ENCODE measurements around the gene KLK3.

KLK3 gene

DNA sequence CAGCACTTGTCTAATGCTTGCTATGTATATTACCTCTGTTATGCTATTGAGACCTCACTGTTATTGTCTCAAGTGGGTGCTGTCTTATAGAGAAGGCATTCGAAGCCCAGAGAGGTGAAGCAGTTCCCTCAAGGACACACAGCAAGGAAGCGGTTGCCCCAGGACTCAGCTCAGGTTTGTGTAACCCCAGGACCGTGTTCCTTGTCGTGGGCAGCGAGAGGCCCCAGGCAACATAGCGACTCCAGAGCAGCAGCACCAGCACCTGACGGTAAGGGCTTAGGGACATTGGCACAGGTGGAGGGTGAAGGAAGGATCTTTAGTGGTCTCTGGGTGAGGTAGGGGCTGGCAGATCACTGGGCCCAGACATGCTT is 23.7 kb upstream of the KLK3 start:
- no peak for DNase-seq (ENCODE audit: low read depth in 2 of 2)

DNA sequence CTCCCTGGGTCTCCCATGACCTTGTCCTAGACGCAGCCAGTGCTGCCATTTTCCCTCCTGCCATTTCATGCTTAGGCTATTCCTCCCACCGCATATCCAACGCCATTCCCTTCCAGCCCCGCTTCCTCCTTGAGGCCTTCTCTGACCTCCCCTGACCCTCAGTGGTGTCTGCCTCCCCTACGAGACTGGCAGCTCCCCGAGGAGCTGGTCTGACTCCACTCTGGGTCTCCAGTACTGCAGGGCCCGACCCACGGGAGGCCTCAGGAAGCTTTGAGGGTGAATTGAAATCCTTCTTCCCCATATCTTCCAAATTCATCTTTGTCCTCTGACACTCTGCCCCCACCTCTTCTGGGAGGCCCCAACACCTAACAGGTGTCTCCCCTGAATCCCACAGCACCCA is 22.0 kb upstream of the KLK3 start:
- DNase-seq (ENCODE audit: low read depth in 2 of 2): no peak

DNA sequence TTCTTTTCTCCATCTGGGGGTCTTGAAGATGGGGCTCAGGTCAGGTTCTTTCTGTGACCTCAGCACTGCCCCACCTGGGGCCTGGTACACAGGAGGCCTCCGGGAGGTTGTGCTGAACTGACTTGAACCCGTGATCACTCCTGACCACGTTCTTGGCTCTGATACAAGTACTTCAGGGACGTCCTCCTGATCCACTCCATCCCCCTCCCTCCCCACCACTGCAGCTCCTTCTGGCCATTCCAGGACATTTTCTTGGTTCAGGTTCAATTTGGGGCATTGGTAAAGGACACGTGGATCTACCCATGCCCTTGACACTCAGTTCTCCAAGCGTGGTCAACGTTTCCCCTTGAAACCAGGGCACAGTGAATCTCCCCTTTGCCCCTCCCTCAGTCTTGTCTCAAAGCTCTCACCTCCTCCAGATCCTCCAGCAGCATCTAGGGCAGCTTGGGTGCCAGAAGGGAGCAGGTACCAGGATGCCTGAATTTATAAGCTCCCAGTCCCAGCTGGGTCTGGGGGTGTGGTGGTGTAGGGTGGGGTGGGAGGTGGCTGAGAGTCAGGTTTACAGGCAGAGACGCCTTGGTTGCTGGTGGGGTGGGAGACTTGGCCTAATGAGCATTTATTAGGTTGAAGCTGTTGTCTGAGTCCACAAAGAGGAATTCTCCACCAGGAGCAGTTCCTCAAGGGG is 21.5 kb upstream of the KLK3 start, which contains the start of gene KLK15:
KLK15 (minus strand) TSS at position 458 of the 685 bp plus-strand sequence. CDS start 2,082 bp downstream, outside the sequence.
- DNase-seq (ENCODE audit: low read depth in 2 of 2): no peak

DNA sequence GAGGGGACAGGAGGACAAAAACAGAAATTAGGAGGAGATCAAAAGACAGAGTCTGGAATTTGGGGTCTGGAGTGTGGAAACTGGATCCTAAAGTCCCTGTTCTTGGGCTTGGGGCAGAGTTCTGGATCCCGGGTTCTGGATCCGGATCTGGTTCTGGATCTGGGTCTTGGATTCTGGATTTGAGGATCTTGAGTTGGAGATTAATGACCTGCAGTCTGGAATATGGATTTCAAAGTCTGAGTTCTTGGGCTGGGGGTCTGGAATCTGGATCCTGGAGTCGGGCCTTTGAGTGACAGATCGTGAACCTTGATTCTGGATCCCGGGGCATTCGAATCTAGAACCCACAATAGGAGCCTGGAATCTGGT is 20.9 kb upstream of the KLK3 start:
- DNase-seq (ENCODE audit: low read depth in 2 of 2): no peak

DNA sequence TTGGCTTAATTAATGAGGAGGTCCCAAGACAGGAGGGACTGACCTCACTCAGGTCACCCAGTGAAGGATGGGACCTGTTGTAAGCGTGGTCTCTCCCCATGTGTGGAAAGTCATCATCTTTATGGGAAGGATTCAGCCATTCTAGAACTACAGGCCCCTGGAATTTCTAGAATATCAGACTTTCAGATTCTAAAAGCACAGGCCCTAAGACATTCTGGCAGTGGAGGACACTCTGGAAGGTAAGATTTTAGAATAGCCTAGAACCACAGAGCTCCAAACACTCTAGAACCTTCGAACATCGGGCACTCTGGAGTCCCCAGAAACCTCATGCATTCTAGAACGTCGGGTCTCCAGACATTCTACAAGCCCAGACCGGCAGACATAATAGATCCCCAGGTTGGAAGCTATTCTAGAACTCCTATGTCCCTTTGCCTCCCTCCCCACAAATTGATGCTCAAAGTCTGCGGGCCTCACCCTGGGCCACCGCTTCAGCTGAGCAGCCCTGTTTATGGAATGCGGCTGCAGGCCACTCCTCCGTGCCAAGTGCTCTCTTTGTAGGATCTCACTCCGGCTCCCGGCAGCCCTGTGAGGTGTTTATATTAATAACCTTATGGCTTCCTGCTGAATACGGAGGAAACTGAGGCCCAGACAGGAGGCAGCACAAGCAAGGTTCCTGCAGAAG is 19.5 kb upstream of the KLK3 start:
- no peak for DNase-seq (ENCODE audit: low read depth in 2 of 2)

DNA sequence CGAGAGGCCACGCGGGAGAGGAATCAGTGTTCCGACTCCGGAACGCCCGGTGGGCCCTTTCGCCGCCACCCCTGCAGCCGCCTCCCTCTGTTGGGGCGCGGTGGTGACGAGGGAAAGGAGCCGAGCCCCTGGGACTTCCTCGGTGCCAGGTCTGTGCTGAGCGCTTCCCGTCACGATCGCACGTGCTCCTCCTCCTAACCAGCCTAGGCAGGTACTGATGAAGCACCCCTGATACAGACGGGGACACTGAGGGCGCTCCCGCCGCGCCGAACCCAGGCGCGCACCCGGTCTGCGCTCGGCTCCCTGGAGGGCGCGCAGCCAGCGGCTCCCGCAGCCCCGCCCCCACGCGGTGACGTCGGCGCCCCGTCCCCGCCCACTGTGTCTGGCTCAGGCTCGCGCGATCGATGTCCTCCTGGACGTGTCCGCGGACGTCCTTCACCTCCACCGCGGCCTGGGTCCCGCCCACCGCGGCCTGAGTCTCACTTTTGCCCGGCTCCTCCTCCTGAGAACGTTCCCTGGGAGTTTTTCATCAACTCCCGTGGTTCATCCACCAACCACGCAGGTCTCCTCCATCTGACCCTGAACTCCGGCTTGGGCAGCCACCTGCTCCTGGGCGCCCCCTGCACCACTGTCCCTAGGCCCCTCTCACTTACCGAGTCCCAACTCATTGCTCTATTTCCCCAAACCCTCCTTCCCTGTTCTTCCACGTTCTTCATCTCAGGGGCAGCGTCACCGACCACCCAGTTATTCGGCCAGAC is 18.8 kb upstream of the KLK3 start:
- peak; percentile 61 to 71 for DNase-seq (ENCODE audit: low read depth in 2 of 2)

DNA sequence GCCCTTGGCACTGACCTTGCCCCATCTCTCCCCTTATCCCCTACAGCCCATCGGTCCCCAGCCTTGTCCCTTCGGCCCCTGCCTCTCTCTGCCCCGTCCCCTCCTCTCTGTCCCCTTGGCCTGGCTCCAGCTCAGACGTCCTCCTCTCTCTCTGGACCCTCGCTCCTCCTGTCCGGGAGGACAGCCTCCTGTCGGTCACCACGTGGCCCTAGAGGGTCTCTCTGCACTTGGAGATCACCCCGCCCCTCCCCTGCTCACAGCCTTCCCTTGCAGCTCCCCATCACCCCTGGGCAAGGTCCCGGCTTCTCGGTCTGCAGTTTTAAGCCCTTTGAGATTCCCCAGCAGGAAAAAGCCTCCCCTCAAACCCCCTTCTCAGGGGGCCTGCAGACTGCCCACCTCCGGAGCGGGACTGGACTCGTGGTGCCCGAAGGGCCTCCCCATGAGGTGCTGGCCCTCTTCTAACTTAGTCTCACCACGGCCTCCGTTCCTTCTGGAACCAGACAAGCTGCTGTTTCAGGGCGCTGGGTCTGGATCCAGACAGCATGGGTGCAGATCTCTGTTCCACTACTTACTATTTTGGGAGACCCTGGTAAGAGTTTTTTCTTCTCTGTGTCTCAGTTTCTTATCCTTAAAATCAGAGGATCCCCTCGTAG is 18.0 kb upstream of the KLK3 start:
- no peak for DNase-seq (ENCODE audit: low read depth in 2 of 2)

DNA sequence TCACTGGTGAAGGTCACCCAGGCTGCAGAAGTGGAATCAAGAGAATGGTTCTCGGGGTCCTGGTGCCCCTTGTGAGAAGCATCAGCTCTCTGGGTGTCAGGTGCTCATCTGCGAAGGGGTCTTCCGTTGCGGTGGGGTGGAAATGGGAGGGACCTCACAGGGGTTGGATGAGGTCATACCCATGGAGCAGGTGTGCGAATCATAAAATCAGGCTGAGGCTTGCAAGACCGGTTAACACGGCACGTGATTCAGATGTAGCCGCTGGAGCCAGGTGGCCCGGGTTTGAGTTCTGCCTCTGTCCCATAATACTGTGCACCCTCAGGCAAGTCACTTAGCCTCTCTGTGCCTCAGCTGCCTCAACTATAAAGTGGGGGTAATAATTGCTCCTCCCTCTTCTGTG is 17.4 kb upstream of the KLK3 start:
- DNase-seq (ENCODE audit: low read depth in 2 of 2): no peak

DNA sequence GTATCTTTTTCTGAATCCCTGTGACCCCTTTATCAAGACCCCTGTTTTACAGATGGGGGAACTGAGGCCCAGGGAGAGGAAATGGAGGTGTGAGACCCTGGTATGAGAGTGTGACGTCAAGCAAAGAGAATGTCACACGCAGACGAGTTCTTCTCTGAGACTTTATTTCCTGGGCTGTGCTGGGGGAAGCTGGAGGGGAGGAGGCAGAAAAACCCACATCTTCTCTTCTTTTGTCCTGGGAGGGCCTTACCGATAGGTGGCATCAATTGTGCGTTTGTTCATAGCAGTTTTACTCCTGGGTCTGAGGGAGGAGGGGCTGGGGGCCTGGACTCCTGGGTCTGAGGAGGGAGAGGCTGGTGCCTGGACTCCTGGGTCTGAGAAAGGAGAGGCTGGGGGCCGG is 16.5 kb upstream of the KLK3 start:
- no peak for DNase-seq (ENCODE audit: low read depth in 2 of 2)

DNA sequence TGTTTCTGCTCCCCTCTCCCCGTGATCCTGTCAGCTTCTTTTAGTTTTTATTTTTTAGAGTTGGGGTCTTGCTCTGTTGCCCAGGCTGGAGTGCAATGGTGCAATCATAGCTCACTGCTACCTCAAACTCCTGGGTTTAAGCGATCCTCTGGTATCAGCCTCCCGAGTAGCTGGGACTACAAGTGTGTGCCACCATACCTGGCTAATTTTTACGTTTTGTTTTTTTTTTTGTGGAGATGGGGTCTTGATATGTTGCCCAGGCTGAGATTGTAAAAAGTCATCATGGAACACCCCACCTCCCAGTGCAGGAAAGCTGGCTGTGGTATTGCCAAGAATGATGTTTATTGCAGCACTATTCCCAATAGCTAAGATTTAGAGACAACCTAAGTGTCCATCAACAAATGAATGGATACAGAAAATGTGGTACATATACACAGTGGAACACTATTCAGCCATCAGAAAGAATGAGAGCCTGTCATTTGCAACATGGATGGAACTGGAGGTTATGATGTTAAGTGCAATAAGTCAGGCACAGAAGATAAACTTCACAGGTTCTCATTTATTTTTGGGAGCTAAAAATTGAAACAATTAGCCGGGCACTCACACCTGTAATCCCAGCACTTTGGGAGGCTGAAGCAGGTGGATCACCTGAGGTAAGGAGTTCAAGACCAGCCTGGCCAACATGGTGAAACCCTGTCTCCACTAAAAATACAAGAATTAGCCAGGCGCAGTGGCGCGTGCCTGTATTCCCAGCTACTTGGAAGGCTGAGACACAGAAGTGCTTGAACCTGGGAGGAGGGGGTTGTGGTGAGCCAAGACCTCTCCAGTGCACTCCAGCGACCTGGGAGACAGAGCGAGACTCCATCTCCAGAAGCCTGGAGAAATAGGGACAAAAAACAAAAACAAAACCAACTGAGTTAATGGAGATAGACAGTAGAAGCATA is 14.7 kb upstream of the KLK3 start:
- DNase-seq (ENCODE audit: low read depth in 2 of 2): no peak

DNA sequence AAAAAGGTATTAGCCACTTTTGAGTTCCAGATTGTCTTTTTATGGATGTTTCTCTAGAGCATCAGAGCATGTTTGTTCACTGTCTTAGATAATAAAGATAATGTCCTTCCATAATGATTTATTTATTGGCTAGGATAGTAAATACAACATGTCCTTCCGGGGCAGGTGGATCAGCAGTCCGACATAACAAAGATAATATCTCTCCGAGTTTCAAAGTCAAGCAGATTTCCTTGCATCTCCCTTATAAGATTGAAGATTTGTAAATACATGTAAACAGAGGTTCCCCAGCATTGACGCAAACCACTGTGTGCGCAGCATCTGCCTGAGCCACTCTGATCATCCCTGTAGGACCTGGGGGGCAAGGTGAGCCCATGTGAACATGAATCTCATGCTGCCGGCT is 12.6 kb upstream of the KLK3 start:
- no peak for DNase-seq (ENCODE audit: low read depth in 2 of 2)

DNA sequence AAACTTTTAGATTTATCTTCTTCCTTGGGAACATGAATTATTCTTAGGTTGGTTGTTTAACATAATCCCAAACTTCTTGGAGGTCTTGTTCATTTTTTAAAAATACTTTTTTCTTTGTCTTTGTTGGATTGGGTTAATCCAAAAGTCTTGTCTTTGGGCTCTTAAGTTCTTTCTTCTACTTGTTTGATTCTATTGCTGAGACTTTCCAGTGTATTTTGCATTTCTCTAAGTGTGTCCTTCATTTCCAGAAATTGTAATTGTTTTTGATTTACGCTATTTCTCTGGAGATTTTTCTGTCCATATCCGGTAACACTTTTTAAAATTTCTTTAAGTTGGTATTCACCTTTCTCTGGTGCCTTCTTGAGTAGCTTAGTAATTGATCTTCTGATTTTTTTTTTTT is 11.5 kb upstream of the KLK3 start:
- DNase-seq (ENCODE audit: low read depth in 2 of 2): no peak

DNA sequence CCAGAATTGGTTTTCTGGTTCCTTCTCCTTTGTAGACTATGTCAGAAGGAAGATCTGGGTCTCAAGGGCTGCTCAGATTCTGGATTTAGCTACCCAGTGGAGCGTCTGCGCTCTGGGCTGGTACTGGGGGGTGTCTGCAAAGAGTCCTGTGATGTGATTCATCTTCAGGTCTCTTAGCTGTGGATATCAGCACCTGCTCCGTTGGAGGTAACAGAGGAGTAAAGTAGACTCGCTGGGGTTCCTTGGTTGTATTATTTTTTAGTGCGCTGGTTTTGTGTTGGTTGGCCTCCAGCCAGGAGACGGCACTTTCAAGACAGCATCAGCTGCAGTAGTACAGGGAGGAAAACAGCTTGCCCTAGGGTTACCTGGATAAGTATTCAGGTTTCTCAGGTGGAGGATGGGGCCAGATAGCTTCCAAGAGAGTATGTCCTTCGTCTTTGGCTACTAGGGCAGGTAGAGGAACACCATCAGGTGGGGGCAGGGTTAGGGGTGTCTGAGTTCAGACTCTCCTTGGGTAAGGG is 11.0 kb upstream of the KLK3 start:
- no peak for DNase-seq (ENCODE audit: low read depth in 2 of 2)

DNA sequence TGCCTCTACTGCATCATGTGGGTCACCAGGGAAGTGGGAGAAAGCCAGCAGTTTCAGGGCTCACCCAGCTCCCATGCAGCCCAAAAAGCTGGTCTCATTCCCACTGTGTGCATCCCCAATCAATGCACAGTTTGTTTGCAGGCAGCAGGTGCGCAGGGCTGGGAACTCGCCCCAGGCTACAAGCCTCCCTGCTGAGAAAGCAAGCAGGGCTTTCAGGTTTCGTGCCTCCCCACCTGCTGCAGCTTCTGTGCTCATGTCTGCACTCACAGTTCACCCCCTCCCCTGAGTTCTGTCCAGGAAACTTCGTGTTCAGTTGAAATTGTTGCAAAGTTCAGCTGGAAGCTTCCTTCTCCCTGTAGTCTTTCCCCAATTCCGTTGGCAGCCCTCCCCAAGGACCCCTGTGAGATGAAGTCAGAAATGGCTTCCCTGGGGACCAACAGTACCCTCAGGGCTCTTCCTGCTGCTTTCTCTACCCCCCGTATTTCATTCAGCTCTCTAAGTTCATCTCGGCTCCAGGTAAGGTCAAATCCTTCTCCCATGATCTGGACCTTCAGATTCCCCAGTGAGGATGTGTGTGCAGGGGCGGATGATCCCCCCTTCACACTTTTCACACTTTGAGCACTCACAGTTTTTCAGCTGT is 10.3 kb upstream of the KLK3 start:
- no peak for DNase-seq (ENCODE audit: low read depth in 2 of 2)

DNA sequence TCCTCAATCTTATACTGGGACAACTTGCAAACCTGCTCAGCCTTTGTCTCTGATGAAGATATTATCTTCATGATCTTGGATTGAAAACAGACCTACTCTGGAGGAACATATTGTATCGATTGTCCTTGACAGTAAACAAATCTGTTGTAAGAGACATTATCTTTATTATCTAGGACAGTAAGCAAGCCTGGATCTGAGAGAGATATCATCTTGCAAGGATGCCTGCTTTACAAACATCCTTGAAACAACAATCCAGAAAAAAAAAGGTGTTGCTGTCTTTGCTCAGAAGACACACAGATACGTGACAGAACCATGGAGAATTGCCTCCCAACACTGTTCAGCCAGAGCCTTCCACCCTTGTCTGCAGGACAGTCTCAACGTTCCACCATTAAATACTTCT is 4.0 kb upstream of the KLK3 start:
- no peak for DNase-seq (ENCODE audit: low read depth in 2 of 2)

DNA sequence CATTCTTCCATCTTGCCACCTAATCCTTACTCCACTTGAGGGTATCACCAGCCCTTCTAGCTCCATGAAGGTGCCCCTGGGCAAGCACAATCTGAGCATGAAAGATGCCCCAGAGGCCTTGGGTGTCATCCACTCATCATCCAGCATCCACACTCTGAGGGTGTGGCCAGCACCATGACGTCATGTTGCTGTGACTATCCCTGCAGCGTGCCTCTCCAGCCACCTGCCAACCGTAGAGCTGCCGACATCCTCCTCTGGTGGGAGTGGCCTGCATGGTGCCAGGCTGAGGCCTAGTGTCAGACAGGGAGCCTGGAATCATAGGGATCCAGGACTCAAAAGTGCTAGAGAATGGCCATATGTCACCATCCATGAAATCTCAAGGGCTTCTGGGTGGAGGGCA is 3.1 kb upstream of the KLK3 start:
- no peak for DNase-seq (ENCODE audit: low read depth in 2 of 2)

DNA sequence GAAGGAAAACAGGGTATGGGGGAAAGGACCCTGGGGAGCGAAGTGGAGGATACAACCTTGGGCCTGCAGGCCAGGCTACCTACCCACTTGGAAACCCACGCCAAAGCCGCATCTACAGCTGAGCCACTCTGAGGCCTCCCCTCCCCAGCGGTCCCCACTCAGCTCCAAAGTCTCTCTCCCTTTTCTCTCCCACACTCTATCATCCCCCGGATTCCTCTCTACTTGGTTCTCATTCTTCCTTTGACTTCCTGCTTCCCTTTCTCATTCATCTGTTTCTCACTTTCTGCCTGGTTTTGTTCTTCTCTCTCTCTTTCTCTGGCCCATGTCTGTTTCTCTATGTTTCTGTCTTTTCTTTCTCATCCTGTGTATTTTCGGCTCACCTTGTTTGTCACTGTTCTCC is 2.7 kb downstream of the KLK3 start:
- DNase-seq (ENCODE audit: low read depth in 2 of 2): no peak

DNA sequence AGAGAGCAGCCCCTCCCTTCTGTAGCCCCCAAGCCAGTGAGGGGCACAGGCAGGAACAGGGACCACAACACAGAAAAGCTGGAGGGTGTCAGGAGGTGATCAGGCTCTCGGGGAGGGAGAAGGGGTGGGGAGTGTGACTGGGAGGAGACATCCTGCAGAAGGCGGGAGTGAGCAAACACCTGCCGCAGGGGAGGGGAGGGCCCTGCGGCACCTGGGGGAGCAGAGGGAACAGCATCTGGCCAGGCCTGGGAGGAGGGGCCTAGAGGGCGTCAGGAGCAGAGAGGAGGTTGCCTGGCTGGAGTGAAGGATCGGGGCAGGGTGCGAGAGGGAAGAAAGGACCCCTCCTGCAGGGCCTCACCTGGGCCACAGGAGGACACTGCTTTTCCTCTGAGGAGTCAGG is 4.2 kb downstream of the KLK3 start:
- DNase-seq (ENCODE audit: low read depth in 2 of 2): no peak

DNA sequence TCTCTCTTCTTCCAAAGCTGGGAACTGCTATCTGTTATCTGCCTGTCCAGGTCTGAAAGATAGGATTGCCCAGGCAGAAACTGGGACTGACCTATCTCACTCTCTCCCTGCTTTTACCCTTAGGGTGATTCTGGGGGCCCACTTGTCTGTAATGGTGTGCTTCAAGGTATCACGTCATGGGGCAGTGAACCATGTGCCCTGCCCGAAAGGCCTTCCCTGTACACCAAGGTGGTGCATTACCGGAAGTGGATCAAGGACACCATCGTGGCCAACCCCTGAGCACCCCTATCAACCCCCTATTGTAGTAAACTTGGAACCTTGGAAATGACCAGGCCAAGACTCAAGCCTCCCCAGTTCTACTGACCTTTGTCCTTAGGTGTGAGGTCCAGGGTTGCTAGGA is 5.1 kb downstream of the KLK3 start:
- DNase-seq (ENCODE audit: low read depth in 2 of 2): no peak

DNA sequence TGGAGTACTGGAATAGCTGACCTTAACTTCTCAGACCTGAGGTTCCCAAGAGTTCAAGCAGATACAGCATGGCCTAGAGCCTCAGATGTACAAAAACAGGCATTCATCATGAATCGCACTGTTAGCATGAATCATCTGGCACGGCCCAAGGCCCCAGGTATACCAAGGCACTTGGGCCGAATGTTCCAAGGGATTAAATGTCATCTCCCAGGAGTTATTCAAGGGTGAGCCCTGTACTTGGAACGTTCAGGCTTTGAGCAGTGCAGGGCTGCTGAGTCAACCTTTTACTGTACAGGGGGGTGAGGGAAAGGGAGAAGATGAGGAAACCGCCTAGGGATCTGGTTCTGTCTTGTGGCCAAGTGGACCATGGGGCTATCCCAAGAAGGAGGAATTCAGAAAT is 6.3 kb downstream of the KLK3 start:
- DNase-seq (ENCODE audit: low read depth in 2 of 2): no peak

Data from stimulated activated CD8-positive, alpha-beta memory T cell treated with anti-CD3 and anti-CD28 coated beads, Interleukin-15, amount 100 ng/mL, for 48 hours (primary cell).